HG02973 (cell line): ENCODE results near the gene LIMS2.

Source experiments
- ATAC-seq: cut with Tn5 transposase; IDR thresholded peaks from one replicate; pipeline ENCODE4 v1.9.1; 2021; ENCODE audit warnings: moderate library complexity; ENCODE audit not compliant: unreplicated experiment

LIMS2 gene

DNA sequence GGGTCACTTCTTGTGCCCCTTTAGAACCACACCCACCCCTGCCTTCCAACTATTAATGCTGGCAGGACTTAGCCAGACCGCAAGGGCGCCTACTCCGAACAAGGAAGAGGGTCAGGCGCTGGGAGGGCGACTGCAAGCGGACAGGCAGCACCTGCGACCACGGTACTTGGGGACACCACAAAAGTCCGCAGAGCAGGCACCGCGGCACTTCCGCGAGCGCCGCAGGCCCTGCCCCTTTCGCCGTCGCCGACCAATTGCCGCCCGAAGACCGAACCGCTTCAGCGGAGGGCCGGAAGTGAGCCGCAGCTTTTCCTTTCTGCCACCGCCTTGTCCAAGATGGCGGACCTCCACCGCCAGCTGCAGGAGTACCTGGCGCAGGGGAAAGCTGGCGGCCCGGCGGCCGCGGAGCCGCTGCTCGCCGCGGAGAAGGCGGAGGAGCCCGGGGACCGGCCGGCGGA is 25.9 kb upstream of the LIMS2 start, which contains the start of gene SFT2D3:
SFT2D3 (plus strand) TSS at position 305 of the 458 bp plus-strand sequence; CDS start at position 337, 32 bp downstream.
- peak; percentile 65 for ATAC-seq

DNA sequence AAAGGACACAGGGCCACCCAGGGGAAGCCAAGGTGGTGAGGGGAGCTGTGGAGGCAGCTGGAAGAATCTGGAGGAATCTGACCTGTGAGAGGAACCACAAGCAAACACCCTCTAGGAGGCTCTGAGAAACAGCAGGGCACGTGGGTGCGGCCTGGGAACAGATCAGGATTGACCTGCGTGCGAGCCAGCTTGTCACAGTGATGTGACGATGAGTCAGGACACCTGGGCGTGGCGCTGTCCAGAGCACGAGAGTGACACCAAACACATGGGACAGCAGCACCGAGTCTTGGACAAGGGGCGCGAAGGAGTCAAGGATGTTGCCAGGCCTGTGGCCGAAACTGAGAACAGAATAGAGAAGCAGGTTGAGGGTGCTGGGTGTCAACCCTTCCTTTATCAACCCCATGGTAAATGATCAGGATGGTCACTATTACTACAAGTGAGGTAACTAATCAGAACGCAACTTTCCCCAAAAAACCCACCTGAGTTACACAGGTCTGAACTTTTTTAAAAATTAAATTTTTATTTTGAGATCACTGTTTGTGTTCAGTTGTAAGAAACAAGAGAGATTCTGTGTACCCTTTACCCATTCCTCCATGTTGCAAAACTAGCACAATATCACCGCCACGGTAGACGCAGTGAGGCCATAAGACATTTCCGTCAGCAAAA is 25.3 kb upstream of the LIMS2 start:
- ATAC-seq: peak; percentile 57

DNA sequence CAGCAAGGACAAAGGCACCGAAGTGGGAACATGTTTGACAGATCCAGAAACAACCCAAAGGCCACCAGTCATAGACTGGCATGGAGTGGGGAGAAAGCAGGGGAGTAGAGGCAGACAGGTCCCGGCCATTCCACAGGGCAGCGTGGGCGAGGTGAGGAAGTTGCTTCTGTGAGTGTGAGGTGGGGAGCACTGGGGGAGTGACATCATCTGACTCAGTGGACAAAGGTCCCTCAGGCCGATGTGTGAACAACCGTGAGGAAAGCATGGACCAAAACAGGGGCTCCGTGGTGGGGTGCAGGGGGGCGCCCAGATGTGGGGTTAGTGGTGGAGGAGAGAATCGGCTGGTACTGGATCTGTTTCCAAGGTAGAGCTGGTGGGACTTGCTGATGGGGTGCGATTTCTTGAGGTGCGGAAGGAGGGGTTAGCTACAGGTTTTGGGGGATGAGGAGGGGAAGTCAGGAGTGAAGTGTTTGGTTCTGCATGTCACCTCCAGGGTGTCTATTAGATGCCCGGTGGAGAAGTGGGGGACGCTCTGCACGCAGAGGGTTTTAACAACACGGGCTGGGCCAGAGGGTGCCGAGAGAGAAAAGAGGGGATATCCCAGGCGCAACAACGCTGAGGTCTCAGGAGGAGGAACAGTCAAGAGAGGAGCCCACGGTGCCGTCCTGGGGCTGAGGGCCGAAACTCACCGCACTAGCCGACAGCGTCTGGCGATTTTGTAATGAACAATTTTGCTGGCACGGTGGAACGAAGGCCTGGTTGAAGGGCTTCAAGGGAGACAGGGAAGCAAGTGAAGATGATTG is 23.4 kb upstream of the LIMS2 start:
- no peak for ATAC-seq

DNA sequence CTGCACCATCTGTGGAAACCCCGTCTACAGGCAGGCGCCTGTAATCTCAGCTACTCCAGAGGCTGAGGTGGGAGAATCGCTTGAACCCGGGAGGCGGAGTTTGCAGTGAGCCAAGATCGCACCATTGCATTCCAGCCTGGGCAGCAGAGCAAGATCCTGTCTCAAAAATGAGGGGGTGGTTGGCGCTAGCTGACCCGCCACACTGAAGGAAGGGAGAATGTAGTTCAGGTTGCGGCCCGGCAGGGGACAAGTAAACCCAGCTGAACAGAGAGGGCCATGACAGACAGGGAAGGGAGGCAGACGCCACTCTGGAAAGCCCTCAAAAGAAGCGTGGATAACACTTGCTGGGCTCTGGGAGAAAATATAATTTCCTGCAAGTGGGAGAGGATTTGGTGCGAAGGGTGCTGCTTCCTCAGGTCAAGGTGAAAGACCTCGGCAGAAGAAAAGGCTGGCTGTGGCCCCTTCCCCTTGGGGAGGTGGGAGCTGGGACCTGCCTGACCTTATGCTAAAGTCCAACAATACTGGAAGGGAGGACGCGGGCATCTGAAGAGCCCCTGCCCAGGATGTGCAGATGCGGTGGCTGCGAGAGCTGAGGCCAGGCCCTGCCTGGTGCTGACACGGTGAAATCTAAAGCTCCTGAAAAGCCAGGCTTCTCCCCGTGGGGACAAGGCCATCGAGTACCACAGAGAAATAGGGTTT is 22.3 kb upstream of the LIMS2 start:
- no peak for ATAC-seq

DNA sequence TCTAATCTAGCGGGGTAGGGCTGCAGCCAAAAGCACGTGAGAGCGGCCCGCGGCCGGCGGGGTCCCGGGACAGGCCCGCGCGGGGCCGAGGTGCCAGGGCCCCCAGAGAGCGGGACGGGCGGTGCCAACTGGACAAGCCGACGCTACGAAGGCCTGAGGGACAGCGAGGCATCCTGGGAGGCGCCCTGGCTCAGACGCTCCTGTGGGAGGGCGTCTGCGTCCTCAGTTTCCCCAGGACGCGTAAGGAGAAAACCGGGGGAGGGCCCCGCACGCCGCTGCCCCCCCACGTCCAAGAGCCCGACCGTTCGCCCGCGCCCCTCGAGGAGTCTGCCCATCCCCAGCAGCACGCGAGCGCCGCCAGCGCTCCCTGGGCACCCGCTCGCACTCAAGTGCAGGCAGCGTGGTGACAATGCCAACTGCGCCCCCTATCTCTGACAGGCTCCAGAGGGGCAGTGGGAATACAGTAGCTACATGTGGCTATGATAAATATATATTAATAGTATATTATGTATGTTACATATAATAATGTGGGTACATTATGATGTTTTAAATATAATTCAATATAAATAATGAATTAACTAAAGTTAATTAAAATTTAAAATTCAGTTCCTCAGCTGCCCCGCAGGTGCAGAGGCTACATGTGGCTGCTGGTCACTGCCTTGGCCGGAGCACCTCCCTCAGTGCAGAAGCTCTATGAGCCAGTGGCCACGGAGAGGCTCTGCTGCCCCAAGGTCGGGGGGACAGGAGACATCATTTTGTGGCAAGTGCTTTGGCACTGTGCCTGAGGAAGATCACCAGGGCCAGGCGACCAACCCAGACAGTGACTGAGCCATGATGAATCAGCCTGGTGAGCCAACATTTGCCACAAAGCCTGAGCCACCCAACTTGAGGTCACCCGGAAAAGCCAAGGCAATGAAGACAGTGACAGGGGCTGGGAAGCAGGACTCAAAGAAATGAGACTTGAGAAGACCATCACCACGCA is 20.5 kb upstream of the LIMS2 start:
- ATAC-seq: no peak

DNA sequence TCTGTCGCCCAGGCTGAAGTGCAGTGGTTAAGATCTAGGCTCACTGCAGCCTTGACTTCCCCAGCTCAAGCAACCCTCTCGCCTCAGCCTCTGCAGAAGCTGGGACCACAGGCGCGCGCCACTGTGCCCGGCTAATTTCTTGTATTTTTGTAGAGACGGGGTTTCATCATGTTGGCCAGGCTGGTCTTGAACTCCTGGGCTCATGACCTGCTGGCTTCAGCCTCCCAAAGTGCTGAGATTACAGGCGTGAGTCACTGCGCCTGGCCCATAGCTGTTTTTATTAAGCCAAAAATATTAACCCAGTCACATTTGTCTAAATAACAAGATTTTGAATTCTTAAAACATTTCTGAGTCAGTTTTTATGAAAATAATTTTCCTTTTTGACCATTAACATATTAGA is 19.7 kb upstream of the LIMS2 start:
- ATAC-seq: no peak

DNA sequence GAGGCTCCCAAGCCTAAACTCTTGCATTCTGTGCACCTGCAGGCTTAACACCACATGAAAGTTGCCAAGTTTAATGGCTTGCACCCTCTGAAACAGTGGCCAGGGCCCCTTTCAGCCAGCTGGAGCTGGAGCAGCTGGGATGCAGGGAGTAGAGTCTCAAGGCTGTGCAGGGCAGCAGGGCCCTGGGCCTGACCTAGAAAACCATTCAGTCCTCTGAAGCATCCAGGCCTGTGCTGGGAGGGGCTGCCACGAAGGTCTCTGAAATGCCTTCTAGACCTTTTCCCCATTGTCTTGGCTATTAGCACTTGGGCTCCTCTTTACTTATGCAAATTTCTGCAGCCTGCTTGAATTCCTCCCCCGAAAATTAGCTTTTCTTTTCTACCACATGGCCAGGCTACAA is 15.4 kb upstream of the LIMS2 start:
- ATAC-seq: no peak

DNA sequence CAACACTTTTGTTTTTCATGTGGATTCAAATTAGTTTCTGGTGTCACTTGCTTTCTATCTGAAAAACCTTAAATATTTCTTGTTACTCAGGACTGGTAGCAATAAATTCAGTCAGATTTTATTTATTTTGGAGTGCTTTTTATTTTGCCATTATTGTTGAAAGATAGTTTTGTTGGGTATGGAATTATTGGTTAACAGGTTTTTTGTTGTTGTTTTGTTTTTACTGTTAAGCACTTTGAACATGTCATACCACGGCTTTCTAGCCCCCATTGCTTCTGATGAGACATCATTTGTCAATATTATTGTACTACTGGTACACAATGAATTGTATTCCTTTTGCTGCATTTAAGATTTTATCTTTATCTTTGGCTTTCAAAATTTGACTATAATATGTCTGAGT is 13.1 kb upstream of the LIMS2 start:
- ATAC-seq: no peak

DNA sequence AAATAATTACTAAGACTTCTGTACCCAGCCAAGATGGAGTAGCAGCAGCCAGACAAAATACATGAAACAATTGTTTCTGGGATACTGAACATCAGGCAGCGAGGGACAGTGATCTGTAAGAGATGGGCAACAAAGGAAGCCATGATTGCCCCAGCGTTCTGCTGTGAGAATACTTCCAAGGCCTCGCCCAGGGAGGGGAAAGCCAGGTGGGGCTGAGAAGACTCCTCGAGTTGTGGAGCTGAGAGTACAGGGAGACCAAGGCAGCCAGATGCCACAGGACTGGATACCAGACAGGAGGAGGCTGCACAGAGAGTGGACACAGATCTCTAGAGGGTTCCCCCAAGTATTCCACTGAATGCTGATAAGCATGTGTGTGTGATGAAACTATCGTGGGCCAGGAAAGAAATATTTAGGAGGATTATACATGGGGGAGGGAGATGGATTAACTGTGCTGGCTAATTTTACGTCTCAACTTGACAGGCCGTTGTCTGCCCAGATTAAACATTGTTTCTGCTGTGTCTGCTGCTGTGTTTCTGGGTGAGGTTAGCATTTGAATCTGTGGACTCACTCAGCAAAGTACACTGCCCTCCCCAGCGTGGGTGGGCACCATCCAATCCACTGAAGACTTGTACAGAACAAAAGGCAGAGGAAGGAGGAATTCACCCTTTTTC is 10.2 kb upstream of the LIMS2 start:
- no peak for ATAC-seq

DNA sequence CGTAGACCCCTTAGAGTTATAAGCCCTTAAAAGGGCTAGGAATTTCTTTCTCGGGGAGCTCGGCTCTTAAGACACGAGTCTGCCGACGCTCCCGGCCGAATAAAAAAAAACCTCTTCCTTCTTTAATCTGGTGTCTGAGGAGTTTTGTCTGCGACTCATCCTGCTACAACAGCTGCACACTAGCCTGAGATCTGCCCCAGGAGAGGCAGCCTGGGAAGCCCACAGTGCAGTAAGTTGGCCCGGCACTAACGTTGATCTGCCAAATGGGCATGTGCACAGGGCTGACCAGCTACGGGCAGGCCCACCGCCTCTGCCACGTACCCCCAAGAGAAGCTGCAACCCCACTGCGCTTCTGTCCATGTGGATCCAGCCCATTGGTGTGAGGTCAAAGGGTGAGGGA is 8.4 kb upstream of the LIMS2 start:
- ATAC-seq: no peak

DNA sequence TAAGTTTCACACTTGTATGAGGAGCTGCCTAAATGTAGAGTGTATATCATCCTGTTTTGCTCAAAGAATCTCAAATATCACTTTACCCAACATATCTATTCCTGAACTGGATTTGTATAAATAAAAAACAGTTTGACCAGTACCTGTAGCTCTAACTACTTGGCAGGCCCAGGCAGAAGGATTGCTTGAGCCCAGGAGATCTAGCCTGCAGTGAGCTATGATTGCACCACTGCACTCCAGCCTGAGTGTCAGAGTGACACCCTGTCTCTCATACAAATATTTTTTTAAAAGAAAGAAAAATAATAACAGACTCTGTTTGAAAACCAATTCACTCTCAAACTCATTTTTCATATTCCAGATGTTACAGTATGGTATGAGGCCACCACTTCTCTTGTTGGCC is 7.7 kb upstream of the LIMS2 start:
- no peak for ATAC-seq

DNA sequence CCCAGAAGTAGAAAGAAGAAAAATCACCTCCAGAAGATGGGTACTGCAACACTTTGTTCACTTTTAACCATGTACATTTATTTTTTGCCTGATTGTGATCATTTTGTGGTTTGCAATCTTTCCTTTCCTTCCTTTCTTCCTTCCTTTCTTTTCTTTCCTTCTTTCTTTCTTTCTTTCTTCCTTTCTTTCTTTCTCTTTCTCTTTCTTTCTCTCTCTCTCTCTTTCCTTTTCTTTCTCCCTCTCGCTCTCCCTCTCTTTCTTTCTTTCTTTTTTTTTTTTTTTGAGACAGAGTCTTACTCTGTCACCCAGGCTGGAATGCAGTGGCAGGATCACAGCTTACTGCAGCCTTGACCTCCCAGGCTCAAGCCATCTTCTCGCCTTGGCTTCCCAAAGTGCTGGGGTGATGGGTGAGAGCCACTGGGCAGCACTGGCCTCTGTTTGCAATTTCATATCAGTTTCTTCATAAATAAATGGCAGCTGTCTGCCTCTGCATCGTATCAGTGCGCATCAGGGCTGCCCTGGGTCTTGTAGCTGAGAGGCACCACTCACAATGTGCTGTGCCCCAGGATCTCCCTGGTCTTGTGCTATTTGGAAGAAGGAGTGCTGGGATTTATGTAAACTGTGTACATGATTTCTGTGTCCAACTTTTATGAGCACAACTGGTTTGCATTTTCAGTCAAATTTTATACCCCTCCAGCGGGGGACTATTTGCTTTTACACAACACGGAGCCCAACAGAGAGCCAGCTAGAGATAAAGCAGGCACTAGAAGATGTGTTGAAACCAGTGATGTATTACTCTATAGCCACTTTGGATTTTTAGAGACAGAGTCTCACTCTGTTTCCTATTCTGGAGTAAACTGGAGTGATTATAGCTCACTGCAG is 6.9 kb upstream of the LIMS2 start:
- ATAC-seq: no peak

DNA sequence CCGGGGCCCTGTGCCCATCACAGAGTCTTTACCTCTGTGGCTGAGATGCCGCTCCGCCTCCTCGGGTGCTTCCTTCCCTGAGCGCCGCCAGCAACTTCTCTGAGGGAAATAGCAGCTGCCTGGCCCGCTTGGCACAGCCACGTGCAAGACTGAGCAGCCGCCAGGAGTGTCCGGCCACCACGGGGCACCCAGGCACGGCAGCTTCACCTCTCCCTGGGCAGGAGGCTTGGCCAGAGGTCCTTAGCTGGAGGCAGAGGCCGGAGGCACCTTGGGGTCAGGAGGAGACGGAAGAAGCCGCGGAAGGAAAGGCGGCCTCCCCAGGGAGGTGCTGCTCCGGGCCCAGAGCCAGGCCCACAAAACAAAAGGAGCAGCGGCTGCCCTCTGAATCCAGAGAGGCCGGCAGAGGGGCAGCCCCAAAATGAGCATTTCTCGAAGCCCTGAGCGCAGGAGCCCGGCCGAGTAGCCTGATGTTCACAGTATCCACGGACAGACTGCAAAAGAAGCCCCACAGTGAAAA is 6.0 kb upstream of the LIMS2 start:
- ATAC-seq: no peak

DNA sequence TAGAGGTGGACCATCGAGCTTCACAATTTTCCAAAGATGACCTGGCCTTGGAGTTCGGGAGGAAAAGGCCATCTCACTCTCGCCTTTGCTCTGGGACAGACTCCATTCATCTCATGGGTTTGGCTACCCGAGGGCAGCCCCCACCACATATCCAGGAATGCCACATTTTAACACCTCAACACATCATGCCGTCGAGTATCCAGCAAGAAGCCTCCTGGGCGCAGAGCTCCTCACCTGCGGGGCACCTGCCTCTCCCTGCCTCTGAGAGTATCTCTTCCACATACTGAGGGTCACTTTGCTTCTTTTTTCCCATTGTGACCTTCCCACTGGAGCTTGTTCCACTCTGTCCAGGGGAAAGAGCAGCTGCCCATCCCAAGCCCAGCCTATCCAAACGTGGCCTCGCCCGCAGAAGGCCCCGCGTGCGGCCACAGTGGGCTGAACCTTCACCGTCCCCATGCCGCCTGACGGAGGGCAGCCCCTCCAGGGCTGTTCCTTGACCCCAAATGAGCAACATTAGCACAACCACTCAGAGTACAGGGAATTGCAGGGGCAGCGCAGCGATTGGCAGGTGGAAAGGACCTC is 5.5 kb upstream of the LIMS2 start:
- no peak for ATAC-seq

DNA sequence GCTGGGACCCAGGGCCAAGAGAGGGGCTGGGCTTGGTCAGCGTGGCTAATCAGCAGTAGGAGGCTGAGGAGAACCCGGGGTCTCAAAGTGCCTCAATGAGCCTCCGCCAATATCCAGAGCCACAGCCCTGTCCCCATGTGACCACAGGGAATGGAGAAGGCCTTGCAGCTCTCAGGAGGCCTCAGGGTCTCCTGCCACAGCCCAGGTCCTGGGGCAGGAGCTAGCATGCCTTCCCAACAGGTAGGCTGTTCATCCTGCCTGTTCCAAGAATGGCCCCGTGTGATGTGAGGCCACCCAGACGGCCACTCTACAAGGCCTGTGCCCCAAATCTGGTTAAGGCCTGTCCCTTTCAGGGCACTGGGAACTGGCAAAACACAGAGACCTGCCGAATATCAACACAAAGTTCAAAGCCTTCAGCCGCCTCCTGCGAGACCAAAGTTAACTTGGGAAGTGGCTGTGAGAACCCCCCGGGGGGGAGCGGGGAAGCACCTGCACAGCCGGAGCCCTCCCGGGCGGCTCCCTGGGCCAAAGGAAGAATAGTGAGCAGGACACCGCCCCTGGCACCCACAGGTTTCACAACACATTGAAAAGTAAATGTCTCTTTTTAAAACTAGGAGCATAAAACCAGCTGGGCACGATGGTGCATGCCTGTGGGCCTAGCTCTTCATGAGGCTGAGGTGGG is 4.5 kb upstream of the LIMS2 start:
- ATAC-seq: no peak

DNA sequence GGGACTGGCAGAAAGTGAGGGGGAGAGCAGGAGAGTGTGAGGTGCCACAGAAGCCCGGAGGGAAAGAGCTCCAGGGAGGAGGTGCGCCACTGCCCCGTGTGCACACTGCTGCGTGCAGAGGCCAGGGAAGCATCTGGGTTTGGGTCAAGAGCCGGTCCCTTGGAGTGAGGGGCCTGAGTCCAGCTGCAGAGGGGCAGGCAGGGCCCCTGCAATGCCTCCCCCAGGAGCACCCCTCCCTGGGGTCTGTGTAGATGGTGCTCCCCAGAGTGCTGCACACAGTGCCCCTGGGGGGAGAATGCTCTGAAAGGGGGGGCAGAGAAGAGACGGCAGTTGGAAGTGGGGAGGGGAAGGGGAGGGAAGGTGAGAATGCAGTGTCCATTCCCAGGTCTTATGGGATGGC is 3.7 kb upstream of the LIMS2 start:
- no peak for ATAC-seq

DNA sequence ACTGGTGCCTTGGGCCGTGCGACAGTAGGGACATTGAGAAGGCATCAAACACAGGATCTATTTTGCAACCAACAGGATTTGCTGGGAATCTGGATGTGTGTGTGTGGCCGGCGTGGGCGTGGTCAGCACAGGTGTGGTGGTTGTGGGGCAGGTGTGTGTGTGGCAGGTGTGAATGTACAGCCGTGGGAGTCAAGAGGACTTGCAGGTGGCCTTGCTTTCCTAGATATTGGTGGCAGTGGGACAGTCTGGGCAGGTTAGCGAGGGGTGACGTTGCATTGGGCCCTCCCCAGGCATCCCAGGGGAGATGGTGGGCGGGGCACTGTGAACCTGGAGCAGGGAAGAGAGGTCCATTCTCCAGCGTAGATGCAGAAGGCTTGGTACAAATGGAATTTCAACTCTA is 3.2 kb upstream of the LIMS2 start:
- no peak for ATAC-seq

DNA sequence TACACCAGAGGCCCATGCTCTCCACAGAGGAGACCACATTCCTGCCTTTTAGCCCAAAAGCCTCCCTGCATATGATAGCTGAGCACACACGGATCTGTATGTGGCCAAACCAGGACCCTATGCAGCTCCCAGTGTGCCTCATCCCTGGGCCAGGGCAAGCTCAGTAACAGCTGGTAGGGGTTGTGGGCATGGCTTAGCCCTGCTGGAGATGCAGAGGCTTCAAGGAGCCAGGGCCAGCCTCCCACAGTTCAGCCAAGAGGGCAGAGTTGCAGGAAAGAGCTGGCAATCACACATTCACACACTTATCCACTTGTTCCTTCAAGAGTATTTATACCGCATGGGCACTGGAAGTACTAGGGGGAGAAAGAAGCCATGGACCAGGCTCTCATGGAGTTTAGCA is 1.6 kb upstream of the LIMS2 start:
- ATAC-seq: no peak
